HG03196 (cell line): ENCODE measurements around the gene EVC2.

ENCODE experiments used
- ATAC-seq: cut with Tn5 transposase; IDR thresholded peaks from one replicate; pipeline ENCODE4 v1.9.1; 2021; ENCODE audit not compliant: unreplicated experiment

EVC2 gene

DNA sequence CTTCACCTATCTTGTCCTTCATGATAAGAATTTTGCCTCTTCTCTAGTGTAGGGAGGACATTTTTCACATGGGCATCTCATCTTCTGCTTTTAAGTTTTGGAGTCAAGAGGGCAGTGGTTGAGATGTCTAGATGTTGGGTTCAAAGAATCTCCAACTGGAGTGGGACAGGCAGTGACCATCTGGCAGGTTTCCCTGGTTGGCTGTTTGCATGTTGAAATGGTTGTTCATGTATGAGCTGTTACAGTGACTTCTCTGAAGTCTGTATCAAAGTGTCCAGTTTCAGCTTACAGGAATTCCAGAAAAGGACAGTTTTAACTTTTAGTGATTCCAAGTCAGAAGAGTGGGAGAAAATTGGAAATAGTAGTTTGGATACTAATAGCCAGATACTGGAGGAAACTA lies 192.7 kb downstream of the EVC2 start:
- ATAC-seq, result no peak
